ENCODE results near the gene HSPB9.

- no peak for TF ChIP-seq CTCF (IDR thresholded peaks at IDR 0.05)
- TF ChIP-seq POLR2AphosphoS5 (IDR thresholded peaks at IDR 0.05) = no peak
Observed at GRCh38 chr17:42106009-42106408, 16.6 kb upstream of the HSPB9 start.

Data from upper lobe of left lung (tissue), 4 donors.